ENCODE measurements around the gene TMEM120B.

DNA sequence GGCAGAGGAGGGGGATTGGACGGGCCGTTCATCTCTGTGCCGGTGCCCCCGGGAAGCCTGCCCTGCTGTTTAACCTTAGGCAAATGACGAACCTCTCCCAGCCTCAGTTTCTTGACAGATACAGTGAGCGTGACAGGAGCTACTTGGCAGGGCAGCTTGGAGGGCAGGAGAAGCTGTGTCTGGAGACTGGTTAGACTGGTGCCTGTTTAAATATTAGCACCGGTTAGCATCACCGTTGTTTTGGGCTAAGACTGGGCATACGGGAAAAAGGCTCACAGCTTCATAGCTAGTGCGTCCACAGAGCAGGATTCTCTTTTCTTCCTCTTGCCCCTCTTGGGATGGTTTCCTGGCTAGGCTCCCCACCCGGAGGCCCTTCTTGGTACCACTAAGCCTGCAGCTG, 42.3 kb downstream of the TMEM120B start:
- TF ChIP-seq YY1 (IDR thresholded peaks at IDR 0.05; ENCODE audit: insufficient read depth, insufficient read length), result no peak
- TF ChIP-seq ZNF274 (IDR thresholded peaks at IDR 0.05; ENCODE audit: low read depth, low read length), result no peak
- TF ChIP-seq SUZ12 (IDR thresholded peaks at IDR 0.05; ENCODE audit: extremely low read depth, insufficient read depth, insufficient read length), result no peak

Data from NT2/D1 (cell line).